Sigmoid colon (tissue), 7 donors: ENCODE data around the gene DNAJC15. TPM values are rescaled to one million over a fixed set of nuclear protein-coding genes. Genes with fewer than 3 reads are reported as not detected.

Experiments
- DNase-seq: peaks from one replicate; pipeline ENCODE4 v3.0.0-alpha.2; 2019
- H3K27ac ChIP-seq, 4 donors: fragments of 200-600 bp; sonication (generic); one replicate each; pipeline ENCODE4 v1.5.1; 2016 to 2019; ENCODE audit warnings: mild to moderate bottlenecking in 1 of 4
- H3K27me3 ChIP-seq, 3 donors: fragments of 200-600 bp; sonication (generic); one replicate each; pipeline ENCODE4 v1.5.1; 2019; ENCODE audit warnings: mild to moderate bottlenecking in 1 of 3
- H3K36me3 ChIP-seq, 4 donors: fragments of 200-600 bp; sonication (generic); one replicate each; pipeline ENCODE4 v1.5.1; 2016 to 2019
- H3K4me1 ChIP-seq, 4 donors: fragments of 200-600 bp; sonication (generic); one replicate each; pipeline ENCODE4 v1.5.1; 2017 to 2019
- H3K4me3 ChIP-seq, 4 donors: fragments of 200-600 bp; sonication (generic); one replicate each; pipeline ENCODE4 v1.5.1; 2017 to 2019; ENCODE audit warnings: mild to moderate bottlenecking in 2 of 4, moderate library complexity in 1 of 4
- H3K9me3 ChIP-seq, 4 donors: fragments of 200-600 bp in 3 of 4; sonication (generic) in 3 of 4; one replicate each; pipeline versions ENCODE4 v1.5.1 to v1.6.1; 2013 to 2019
- EP300 ChIP-seq, 4 donors: sonication (generic); formaldehyde crosslinking; IDR thresholded peaks; one replicate each; pipeline ENCODE4 v1.6.1; 2017; ENCODE audit warnings: antibody characterized with exemption in 4 of 4
- POLR2A ChIP-seq, 2 donors: fragments of 450-650 bp; IDR thresholded peaks; one replicate each; pipeline ENCODE4 v1.6.1; 2016; ENCODE audit warnings: antibody characterized with exemption in 2 of 2, mild to moderate bottlenecking in 2 of 2, moderate library complexity in 2 of 2
- POLR2AphosphoS5 ChIP-seq, 4 donors: sonication (generic); formaldehyde crosslinking; IDR thresholded peaks; one replicate each; pipeline ENCODE4 v1.6.1; 2017; ENCODE audit warnings: antibody characterized with exemption in 4 of 4
- WGBS, 2 donors: extraction: QIAGEN DNeasy Blood & Tissue Kit; methylation state at CpG; one replicate each; pipeline ENCODE4 v1.1.7; 2013; 5-methylcytosine and 5-hydroxymethylcytosine counted together
- intact Hi-C: fragments of 100-400 bp; cut with DNase I; formaldehyde crosslinking; loops from one replicate; pipeline ENCODE4 v1.15.1; 2023
- polyA plus RNA-seq, 3 donors: library from polyadenylated mRNA; stranded (reverse); fragments of 200-250 nt; gene quantifications; one replicate each; pipeline ENCODE4 v1.2.3, GENCODE V29; 2013
- total RNA-seq, 4 donors: library from RNA; depleted of rRNA; stranded (reverse); fragments of >200 nt; gene quantifications; one replicate each; pipeline ENCODE4 v1.1.0, GENCODE V29; 2016
- TF ChIP-seq, protein P1 (sequence below), 4 experiments: fragments of 450-650 bp in 3 of 4; fragments of 200-600 bp in 1 of 4; IDR thresholded peaks; one replicate each; pipeline ENCODE4 v1.5.1; 2016 to 2019; ENCODE audit warnings: antibody characterized with exemption in 4 of 4, mild to moderate bottlenecking in 3 of 4, moderate library complexity in 2 of 4
- donor health status: healthy with polysubstance abuse.
- donor health status: Bipolar disorder and iron deficiency.
- donor health status: healthy.

Gene DNAJC15
- total and polyA plus RNA-seq, 7 donors, result 13.6 to 38.8 (median 15.3) TPM

DNA sequence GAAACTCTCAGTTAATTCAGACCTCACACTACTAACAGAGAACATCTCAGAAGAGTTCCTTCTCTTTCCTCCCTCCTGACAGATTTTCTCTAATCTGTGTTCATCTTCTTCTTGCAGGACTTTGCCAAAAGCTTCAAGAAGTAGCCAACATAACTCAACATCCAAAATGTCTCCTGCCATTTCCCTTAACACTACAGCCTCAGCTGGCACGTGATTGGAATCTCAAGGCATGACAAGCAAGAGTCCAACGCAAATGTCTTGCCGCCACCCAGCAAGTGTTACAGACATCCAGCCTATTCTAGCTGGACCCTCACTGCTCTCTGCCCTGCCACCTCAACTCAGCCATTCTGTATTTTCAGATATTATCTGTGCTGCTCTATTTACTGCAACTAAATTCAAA, 135.1 kb downstream of the DNAJC15 start:
- 87 to 94% methylated on average over 3 of the region's 3 CpGs for WGBS, 2 donors
- no peaks in the 10 kb centered on the region for H3K36me3 ChIP-seq
- no peaks in the 10 kb centered on the region for H3K4me1 ChIP-seq
- no peak overlapping the region for H3K27ac ChIP-seq
- TF ChIP-seq POLR2AphosphoS5 (IDR thresholded peaks at IDR 0.05), result no peak
- TF ChIP-seq, protein P1, sequence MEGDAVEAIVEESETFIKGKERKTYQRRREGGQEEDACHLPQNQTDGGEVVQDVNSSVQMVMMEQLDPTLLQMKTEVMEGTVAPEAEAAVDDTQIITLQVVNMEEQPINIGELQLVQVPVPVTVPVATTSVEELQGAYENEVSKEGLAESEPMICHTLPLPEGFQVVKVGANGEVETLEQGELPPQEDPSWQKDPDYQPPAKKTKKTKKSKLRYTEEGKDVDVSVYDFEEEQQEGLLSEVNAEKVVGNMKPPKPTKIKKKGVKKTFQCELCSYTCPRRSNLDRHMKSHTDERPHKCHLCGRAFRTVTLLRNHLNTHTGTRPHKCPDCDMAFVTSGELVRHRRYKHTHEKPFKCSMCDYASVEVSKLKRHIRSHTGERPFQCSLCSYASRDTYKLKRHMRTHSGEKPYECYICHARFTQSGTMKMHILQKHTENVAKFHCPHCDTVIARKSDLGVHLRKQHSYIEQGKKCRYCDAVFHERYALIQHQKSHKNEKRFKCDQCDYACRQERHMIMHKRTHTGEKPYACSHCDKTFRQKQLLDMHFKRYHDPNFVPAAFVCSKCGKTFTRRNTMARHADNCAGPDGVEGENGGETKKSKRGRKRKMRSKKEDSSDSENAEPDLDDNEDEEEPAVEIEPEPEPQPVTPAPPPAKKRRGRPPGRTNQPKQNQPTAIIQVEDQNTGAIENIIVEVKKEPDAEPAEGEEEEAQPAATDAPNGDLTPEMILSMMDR (IDR thresholded peaks at IDR 0.05), result no peak
- TF ChIP-seq POLR2A (IDR thresholded peaks at IDR 0.05), result no peak
- TF ChIP-seq EP300 (IDR thresholded peaks at IDR 0.05), result no peak
- H3K9me3 ChIP-seq, result no peaks in the 10 kb centered on the region
- DNase-seq, result no peak
- no peak overlapping the region for H3K4me3 ChIP-seq
- intact Hi-C loops, result no loop called here
- no peaks in the 10 kb centered on the region for H3K27me3 ChIP-seq

- WGBS, 2 donors, result 35 to 64% methylated on average over 3 of the region's 3 CpGs
- no peaks in the 10 kb centered on the region for H3K9me3 ChIP-seq
- TF ChIP-seq, protein P1 (IDR thresholded peaks at IDR 0.05), result no peak
- TF ChIP-seq EP300 (IDR thresholded peaks at IDR 0.05) (no peak), POLR2AphosphoS5 (IDR thresholded peaks at IDR 0.05) (no peak), POLR2A (IDR thresholded peaks at IDR 0.05) (no peak)
- intact Hi-C loops, result no loop called here
- no peaks in the 10 kb centered on the region for H3K27me3 ChIP-seq
- no peaks in the 10 kb centered on the region for H3K36me3 ChIP-seq
- no peak for DNase-seq
- H3K4me1 ChIP-seq, result no peaks in the 10 kb centered on the region
- no peak overlapping the region for H3K4me3 ChIP-seq
- no peak overlapping the region for H3K27ac ChIP-seq
Observed at GRCh38 chr13:43159026-43159461, 135.7 kb downstream of the DNAJC15 start.

Other genes starting within 250 kb of the DNAJC15 start
- not detected for gene FAM216B, start 242.0 kb upstream of the DNAJC15 start, total RNA-seq
- under 1 TPM in 2 of 3 donors, not detected in 1; 0.23 to 0.86 TPM for gene FAM216B, start 242.0 kb upstream of the DNAJC15 start, polyA plus RNA-seq
- 1 to 10 TPM; 3.0 to 7.8 (median 4.3) TPM for gene EPSTI1, start 31.3 kb upstream of the DNAJC15 start, total RNA-seq
- gene EPSTI1, start 31.3 kb upstream of the DNAJC15 start, polyA plus RNA-seq, result 10 to 100 TPM in 2 of 3 donors, 1 to 10 TPM in 1; 6.6 to 27.8 (median 15.0) TPM